OCI-LY7 (cell line): ENCODE results near the gene LTB4R. TPM values are rescaled to one million over a fixed set of nuclear protein-coding genes. Genes with fewer than 3 reads are reported as not detected.

Source experiments
- BruUV-seq: library from RNA; stranded (reverse); fragments of 400-500 nt; replicated peaks from 2 replicates; lab custom pipeline; 2021; lab: Mats Ljungman, UMichigan
- CTCF ChIA-PET: fragments of 300-600 bp; sonication (Branson Sonifier 250); formaldehyde crosslinking; loops from one replicate; lab custom pipeline; 2022; ENCODE audit warnings: antibody characterized with exemption; ENCODE audit not compliant: unreplicated experiment; lab: Charles Lee
- POLR2A ChIA-PET: fragments of 300-600 bp; sonication (Branson Sonifier 250); formaldehyde crosslinking; loops from one replicate; lab custom pipeline; 2022; ENCODE audit warnings: antibody characterized with exemption; lab: Charles Lee
- DNase-seq: peaks from one replicate; pipeline ENCODE4 v3.0.0-alpha.2; 2015; ENCODE audit warnings: low spot score
- H2AFZ ChIP-seq: fragments of 200-600 bp; sonication (generic), shearing (Covaris generic); 2 replicates; pipeline ENCODE4 v1.6.1; 2014; ENCODE audit warnings: mild to moderate bottlenecking, antibody characterized with exemption, low read length, moderate library complexity
- H3K27ac ChIP-seq: fragments of 200-600 bp; sonication (generic); 2 replicates; pipeline ENCODE4 v1.5.1; 2014; ENCODE audit warnings: mixed run types, low read depth, mild to moderate bottlenecking, moderate library complexity, low read length, inconsistent platforms; ENCODE audit not compliant: poor library complexity, severe bottlenecking
- H3K36me3 ChIP-seq: fragments of 200-600 bp; sonication (generic); 2 replicates; pipeline ENCODE4 v1.6.1; 2014; ENCODE audit warnings: mild to moderate bottlenecking, antibody characterized with exemption, low read length, moderate library complexity, mixed read lengths; ENCODE audit not compliant: insufficient read depth
- H3K4me1 ChIP-seq: fragments of 200-600 bp; sonication (generic); 2 replicates; pipeline ENCODE4 v1.5.1; 2014; ENCODE audit warnings: mild to moderate bottlenecking, low read length; ENCODE audit not compliant: insufficient read depth, poor library complexity, severe bottlenecking
- H3K4me2 ChIP-seq: fragments of 200-600 bp; sonication (generic); 2 replicates; pipeline ENCODE4 v1.6.1; 2014; ENCODE audit warnings: mild to moderate bottlenecking, low read length
- H3K4me3 ChIP-seq: fragments of 200-600 bp; sonication (generic); 2 replicates; pipeline ENCODE4 v1.5.1; 2014; ENCODE audit warnings: mild to moderate bottlenecking, low read depth, low read length; ENCODE audit not compliant: poor library complexity, severe bottlenecking
- H3K79me2 ChIP-seq: fragments of 200-600 bp; sonication (generic); 2 replicates; pipeline ENCODE4 v1.6.1; 2016; ENCODE audit warnings: low read depth, mild to moderate bottlenecking, low read length, moderate library complexity, mixed read lengths; ENCODE audit not compliant: insufficient read depth
- H3K9me2 ChIP-seq: fragments of 200-600 bp; sonication (generic); 2 replicates; pipeline ENCODE4 v1.6.1; 2016; ENCODE audit warnings: mild to moderate bottlenecking, low read length, mixed read lengths; ENCODE audit not compliant: insufficient read depth
- H3K9me3 ChIP-seq: fragments of 200-600 bp; sonication (generic); 2 replicates; pipeline ENCODE4 v1.6.1; 2014; ENCODE audit warnings: mild to moderate bottlenecking, mixed run types, low read length, mixed read lengths
- H4K20me1 ChIP-seq: fragments of 200-600 bp; sonication (generic); 2 replicates; pipeline ENCODE4 v1.6.1; 2014; ENCODE audit warnings: mild to moderate bottlenecking, antibody characterized with exemption, low read length, moderate library complexity, mixed read lengths; ENCODE audit not compliant: insufficient read depth
- CTCF ChIP-seq: fragments of 200-600 bp; sonication (generic); conservative IDR thresholded peaks from 2 replicates; pipeline ENCODE4 v1.5.1; 2014; ENCODE audit warnings: mild to moderate bottlenecking, antibody characterized with exemption, low read length, moderate library complexity, mixed read lengths
- EZH2phosphoT487 ChIP-seq: fragments of 200-600 bp; sonication (generic); IDR thresholded peaks from 2 replicates; pipeline ENCODE4 v1.6.1; 2018; ENCODE audit warnings: low read depth, borderline replicate concordance, mild to moderate bottlenecking, mixed run types, antibody characterized with exemption, low read length, moderate library complexity, mixed read lengths
- intact Hi-C: fragments of 100-400 bp; cut with micrococcal nuclease; formaldehyde crosslinking; loops from one replicate; pipeline ENCODE4 v1.10.0; 2022; ENCODE audit not compliant: unreplicated experiment
- total RNA-seq, 2 experiments: library from RNA; depleted of rRNA in 1 of 2; stranded (reverse); fragments of >200 nt in 1 of 2; shearing (Covaris generic) in 1 of 2; gene quantifications; 2 replicates each; pipeline ENCODE4 v1.2.3, GENCODE V29; 2014 to 2022

Gene LTB4R
- total RNA-seq, 2 experiments from 2014 or later, result 15.8 to 28.3 TPM

- H3K27ac ChIP-seq, result no peak overlapping the region
- H3K36me3 ChIP-seq, result no peaks in the 10 kb centered on the region
- ChIA-PET POLR2A (interaction anchor here (0.9 to 4.0 kb wide), 4 partner anchors 15 to 70 kb away, joined by 3 to 17 read pairs (median 5); partner anchors contain the start of genes CBLN3 and KHNYN), CTCF (interaction anchor here (1.1 to 2.2 kb wide), 3 partner anchors 21 to 75 kb away, joined by 3 to 14 read pairs (median 4); partner anchors contain the start of gene RIPK3)
- TF ChIP-seq EZH2phosphoT487, result no peak
- no peak for TF ChIP-seq CTCF
- no TSS peak for BruUV-seq
- H3K4me3 ChIP-seq, result no peak overlapping the region
- H3K4me1 ChIP-seq, result peaks cover 15% of the 10 kb centered on the region
- no peak overlapping the region for H2AFZ ChIP-seq
- H3K4me2 ChIP-seq, result no peak overlapping the region
- no peaks in the 10 kb centered on the region for H3K9me3 ChIP-seq
- H3K79me2 ChIP-seq, result no peaks in the 10 kb centered on the region
- no peaks in the 10 kb centered on the region for H3K9me2 ChIP-seq
- no peaks in the 10 kb centered on the region for H4K20me1 ChIP-seq
- DNase-seq, result no peak
- intact Hi-C loops, result loop anchor here (10.0 kb wide), 1 partner anchor 797 kb away; the partner anchor contains the start of gene AP1G2
These were observed 50.0 kb downstream of the LTB4R start for GRCh38 chr14:24361326-24361725.

- H3K4me1 ChIP-seq, result peaks cover 18% of the 10 kb centered on the region
- no peaks in the 10 kb centered on the region for H4K20me1 ChIP-seq
- no peaks in the 10 kb centered on the region for H3K9me2 ChIP-seq
- intact Hi-C loops, result loop anchor here (10.0 kb wide), 1 partner anchor 798 kb away; the partner anchor contains the start of gene AP1G2
- H2AFZ ChIP-seq, result no peak overlapping the region
- H3K27ac ChIP-seq, result no peak overlapping the region
- no peak overlapping the region for H3K4me3 ChIP-seq
- no peak overlapping the region for H3K4me2 ChIP-seq
- POLR2A ChIA-PET, result interaction anchor here (0.6 to 4.0 kb wide), 8 partner anchors 11 to 235 kb away, joined by 3 to 17 read pairs (median 4); partner anchors contain the start of genes CBLN3, KHNYN and RIPK3
- H3K9me3 ChIP-seq, result no peaks in the 10 kb centered on the region
- no peak for TF ChIP-seq CTCF
- TF ChIP-seq EZH2phosphoT487, result no peak
- CTCF ChIA-PET, result interaction anchor here (0.6 to 2.2 kb wide), 6 partner anchors 22 to 74 kb away, joined by 3 to 14 read pairs (median 3); partner anchors contain the start of gene RIPK3
- no peaks in the 10 kb centered on the region for H3K36me3 ChIP-seq
- no peaks in the 10 kb centered on the region for H3K79me2 ChIP-seq
- BruUV-seq, result no TSS peak
- DNase-seq, result no peak
These were observed 51.1 kb downstream of the LTB4R start for GRCh38 chr14:24362241-24362960.
